ENCODE measurements around the gene RBSN.

The RBSN gene

DNA sequence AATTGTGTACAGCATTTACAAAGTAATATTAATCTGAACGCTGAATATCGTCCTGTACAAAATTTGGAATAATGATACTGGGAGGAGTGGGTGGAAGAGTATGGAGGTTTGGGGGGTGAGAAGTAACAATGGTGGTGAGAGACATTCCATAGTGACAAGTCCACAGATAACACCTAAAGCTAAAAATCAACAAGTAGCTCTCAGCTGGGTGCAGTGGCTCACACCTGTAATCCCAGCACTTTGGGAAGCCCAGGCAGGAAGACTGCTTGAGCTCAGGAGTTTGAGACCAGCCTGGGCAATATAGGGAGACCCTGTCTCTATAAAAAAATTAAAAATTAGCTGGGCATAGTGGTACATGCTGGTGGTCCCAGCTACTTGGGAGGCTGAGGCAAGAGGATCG is 38.9 kb downstream of the RBSN start:
- no peak for DNase-seq (ENCODE audit: low read depth in 2 of 2)

DNA sequence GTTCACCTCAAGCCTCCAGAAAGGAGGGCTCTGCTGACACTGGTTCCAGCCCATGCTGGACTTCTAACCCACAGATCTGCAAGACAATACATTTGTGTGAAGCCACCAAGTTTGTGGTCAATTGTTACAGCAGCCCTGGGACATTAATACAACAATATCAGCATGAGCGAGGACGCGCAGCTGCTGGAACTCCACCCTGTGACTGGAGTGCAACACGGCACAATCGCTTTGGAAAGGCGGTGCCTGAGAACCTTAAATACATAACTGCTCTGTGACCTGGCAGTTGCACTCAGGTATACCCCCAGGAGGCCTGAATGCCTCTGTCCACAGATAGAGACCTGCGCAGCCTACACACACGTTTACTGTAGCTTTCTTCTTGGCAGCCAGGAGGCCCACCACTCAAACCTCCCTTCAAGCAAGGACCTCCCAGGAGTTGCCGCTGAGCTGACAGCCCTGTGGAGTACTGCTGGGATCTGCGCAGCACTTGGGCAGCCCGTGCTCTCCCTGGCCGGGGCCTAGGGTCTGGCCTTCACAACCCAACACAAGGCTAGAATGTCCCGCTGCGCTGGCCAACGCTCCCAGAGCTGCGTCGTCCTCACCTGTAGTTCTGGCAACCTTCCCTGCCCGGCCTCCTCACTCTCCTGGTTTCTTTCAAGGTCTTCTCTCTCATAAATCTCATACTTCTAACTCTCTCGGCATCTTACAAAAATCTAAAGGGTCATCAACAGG is 42.1 kb downstream of the RBSN start:
- no peak for DNase-seq (ENCODE audit: low read depth in 2 of 2)

DNA sequence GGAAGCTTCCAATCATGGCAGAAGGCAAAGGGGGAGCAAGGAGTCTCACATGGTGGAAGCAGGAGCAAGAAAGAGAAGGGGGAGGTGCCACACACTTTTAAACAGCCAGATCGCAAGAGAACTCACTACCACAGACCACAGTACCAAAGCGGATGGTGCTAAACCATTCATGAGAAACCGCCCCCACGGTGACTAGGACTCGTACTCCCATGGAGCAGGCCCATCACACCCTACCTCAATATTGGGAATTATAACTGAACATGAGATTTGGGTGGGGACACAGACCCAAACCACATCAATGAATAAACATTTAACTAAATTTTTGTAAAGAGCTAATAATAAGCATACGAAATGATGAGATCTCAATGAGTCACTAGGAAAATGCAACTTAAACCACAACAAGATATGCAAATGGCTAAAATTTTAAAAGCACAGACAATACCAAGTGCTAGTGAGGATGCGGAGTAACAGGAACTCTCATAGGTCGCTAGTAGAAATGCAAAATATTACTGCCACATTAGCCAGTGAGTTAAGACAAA is 43.9 kb downstream of the RBSN start:
- DNase-seq (ENCODE audit: low read depth in 2 of 2), result no peak

DNA sequence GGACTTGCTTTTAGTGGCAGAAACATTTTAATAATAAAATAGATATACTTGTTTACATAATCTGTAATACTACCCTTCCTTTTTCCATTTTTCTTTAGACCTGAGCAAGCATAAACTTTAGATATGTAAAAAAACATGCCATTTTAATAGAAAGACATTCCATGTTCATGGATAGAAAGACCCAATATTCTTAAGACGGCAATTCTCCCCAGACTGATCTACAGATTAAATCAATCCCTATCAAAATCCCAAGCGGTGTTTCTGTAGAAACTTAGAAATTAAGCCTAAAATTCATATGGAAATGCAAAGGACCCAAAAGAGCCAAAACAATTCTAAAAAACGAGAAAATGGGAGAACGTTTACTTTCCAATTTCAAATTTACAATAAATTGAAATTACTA is 45.4 kb downstream of the RBSN start:
- DNase-seq (ENCODE audit: low read depth in 2 of 2), result no peak

DNA sequence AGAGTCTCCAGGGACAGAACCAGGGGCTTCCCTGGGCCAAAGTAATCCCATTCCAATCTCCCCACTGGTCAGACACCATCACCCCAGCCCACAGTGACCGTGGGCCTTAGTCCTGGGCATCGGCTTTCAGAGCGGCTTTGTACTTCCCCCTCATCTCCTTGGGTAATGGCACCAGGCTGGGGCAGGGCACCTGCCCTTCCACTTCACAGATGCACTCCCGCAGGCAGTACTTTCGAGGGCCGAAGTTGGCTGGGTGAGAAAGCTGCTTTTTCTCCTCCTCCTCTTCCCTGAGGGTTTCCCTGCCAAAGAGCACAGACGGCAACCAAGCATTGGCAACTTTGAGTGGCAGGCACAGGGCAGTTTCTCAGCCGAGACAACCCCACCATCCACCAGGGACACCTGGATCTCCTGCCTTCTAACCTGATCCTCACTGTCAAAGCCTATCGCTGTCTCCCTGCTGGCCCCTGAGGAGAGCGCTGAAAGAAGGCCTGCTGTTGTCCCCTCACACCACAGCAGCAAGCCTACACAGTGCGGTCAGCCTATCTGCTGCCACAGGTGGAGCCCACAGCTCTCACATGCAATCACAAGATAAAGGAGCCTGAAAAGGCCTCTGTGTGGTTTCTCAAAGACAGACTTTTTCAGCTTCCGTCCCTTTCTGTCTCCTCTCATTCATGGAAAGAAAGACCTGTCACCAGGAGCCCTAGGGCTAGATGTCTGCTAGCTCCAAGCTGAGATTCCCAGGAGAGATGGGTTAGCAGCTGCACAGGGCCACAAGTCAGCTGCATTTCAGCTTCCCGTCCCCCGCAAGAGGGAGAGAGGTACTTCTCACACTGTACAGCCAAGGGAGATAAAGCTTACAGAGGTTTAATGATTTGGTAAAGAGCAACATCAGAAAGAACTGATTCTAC is 46.4 kb downstream of the RBSN start:
- DNase-seq (ENCODE audit: low read depth in 2 of 2), result no peak

DNA sequence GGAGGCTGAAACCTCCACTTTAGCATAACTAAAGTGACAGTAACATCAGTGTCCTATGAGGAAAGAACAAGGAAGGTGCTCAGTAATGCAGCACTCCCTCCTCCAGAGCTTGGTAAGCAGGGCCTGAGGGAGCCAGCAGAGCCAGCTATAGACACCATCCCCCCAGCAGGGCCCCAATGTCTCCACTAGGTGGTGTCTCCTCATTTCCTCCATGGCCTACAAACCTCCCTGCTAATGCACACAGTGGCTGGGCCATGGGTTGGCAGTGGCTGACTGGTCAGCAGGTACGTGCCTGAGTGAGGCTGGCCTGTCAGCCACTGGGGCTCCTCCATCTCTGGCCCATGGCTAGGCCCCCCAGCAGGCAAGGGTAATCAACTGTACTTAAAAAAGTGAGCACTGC is 47.4 kb downstream of the RBSN start:
- no peak for DNase-seq (ENCODE audit: low read depth in 2 of 2)

DNA sequence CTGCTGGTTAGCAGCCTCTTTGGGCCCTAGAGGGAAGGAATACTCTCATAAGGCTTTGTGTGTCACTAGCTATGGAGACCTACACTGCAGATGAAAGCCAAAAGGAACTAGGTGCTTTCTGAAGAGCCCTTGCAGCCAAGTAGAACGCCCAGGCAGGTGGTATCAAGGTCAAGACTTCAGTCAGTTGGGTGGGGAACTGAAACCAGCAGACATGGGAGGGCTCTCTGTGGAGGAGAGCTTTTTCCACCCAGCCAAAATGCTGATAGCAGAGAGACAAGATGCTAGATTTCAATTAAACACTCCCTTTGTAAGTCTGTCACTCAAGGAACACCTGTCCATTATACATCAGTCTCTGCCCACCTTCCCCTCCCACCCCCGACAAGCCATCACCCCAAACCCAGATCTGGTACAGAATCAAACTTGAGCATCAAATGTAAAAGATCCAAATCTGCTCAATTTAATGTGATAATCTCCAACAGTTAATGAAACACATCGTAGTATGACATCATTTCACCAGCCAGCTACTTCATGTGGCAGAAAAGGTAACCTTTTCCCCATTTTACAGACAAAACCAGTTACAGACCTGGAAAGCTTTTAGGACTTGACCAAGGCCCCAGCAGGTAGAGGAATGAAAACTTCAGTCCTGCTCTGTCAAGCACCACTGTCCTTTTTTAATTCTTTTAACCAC is 48.4 kb downstream of the RBSN start:
- no peak for DNase-seq (ENCODE audit: low read depth in 2 of 2)

DNA sequence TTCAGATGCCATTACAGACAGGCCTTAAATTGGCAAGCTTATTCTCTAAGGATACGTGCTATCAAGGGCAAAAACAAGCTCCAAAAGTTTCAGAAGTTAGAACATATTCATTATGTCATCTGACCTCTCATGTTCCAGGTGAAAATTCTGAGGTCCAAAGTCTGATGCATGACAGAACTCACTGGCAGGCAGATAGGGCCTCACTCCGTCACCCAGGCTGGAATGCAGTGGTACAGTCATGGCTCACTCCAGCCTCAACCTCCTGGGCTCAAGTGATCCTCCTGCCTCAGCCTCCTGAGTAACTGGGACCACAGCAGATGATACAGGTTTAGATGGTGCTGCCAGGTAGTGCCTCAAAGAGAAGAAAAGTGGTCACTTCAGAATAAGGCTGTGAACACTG is 49.4 kb downstream of the RBSN start:
- no peak for DNase-seq (ENCODE audit: low read depth in 2 of 2)

DNA sequence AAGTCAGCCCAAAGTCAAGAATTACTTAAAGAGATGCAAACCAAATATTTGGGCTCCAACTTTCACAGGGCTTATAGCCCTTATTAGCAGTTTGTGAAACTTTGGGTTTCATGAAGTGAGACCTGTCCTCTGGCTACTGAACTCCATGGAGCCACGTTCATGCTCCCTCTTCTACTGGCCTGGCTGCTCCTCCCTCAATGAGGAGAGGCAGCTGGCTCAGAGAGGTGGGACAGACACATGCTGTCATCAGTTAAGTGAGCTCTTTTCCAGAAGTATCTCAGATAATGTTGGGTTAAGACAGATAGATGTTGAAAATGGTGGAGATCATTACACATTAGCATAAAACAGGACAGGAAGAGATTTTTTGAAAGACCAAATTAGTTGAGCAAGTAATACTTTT is 53.3 kb downstream of the RBSN start:
- no peak for DNase-seq (ENCODE audit: low read depth in 2 of 2)

DNA sequence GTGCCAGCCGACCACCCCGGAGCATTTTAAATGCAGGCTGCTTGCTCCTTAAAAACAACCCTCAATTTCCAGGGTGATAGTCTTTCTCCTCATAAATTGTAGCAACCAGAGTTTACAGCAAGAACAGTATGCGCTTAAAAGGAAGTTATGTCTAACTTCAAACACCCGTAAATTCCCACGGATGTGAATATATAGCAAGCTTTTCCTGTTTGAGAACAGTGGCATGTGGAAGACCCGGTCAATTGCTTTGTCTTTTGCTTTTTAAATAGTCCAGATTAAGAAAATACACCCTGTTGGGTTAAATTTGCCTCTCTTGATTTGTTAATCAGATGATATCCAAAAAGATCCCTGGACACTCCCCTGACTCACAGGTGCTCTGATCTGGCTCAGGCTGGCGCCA is 54.6 kb downstream of the RBSN start:
- DNase-seq (ENCODE audit: low read depth in 2 of 2), result no peak

DNA sequence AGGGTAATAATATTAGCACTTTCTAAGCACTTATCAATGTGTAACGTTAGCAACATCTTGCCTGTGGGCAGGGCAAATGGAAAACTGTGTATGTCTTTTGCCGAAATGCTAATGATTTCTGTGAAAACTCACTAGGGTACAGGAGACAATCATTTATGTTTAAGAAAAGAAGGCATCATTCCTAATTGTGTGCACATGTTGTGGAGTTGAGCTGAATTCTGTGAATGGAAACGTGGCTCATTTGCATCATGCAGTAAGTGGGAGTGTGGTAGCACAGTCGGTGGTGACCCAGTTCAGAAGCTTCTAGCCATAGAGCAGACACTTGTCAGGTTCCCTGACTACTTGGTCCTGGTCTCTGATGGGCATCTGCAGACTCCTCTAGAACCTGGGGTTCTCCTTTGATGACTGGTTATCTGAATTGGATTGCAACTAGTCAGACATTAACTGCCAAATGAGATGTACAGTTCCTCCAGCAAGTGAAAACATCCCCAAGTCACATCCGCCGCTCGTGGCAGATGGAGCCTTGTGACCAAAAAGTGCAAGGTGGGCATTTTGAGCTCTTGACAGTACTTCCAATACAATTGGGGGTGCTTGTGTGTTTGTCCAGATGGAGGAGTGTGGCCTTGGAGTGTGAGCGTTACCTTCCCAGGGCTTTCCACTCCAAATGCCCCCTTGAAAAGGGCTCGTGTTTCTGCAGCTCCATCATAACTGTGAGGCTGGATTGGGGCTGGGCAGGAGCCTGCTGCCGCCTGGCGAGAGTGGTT is 55.4 kb downstream of the RBSN start:
- DNase-seq (ENCODE audit: low read depth in 2 of 2), result no peak

DNA sequence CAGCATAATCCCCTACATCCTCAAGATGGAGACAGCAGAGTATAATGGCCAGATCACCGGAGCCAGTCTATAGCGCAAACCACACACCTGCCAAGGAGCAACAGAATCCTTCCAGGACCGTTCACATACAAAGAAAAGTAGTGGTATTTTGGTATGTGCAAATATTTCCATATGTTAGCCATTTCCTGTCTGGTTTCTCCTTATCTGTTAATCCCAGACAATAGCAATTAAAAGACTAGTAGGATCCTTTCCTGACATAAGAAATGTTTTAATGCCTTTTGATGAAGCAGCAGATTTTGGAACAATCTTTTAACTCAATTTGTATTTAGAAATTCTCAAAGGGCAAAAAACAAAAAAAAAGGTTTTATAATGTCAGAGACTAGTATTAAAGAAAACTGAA is 56.0 kb downstream of the RBSN start:
- peak in 1 of 2 experiments; percentile 17 for DNase-seq (ENCODE audit: low read depth in 2 of 2)

DNA sequence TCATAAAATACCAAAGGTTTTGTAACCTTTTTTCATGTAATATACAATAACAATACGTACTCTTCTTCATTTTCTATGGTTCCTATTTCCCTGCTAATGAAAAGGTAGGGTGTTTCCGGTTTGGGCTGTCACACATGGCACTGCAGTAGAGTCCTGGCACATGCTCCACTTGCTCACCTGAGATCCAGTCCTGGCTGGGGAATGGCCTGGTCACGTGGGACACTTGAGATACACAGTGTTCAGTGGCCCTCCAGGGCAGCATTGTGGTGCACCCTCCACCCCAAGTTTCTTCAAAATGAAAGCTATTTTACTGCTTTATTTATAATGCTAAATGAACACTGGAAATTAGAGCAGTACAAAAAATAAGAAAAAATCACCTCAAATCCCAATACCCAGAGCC is 57.0 kb downstream of the RBSN start:
- DNase-seq (ENCODE audit: low read depth in 2 of 2), result no peak

DNA sequence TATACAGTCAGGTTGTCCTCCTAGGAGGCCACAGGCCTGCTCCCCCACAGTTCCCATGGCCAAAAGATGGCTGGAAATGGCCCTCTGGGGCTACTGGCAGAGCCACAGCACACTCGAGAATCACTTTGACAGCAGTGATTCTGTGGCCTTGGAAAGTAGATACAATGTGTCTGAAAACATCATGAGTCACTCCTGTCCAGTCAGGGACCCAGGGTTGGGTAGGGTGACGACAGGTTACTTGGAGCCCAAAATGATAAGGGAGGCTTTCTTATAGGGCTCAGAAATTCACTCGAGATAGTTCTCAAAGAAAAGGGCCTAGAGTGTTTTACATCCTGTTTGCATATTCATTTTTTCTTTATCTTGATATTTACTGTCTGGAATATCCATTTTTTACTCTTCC is 58.1 kb downstream of the RBSN start:
- no peak for DNase-seq (ENCODE audit: low read depth in 2 of 2)

DNA sequence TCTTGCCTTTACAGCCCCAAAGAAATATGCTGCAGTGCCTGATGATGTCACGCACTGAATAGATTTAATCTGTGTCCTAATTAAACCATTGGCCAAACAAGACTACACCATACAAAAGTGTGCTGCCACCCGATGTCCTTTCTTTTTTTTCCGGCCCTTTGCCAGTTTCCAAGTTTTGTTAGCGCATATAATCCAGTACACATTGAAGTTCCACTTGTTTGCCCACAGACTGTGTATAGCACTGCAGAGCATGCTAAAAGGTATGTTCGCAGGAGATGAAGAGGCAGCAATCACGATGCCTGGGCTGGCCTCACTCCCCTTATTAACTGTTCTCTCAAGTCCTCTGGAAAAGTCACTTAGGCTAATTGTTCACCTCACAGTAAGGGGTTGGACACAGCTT is 60.6 kb downstream of the RBSN start:
- no peak for DNase-seq (ENCODE audit: low read depth in 2 of 2)

DNA sequence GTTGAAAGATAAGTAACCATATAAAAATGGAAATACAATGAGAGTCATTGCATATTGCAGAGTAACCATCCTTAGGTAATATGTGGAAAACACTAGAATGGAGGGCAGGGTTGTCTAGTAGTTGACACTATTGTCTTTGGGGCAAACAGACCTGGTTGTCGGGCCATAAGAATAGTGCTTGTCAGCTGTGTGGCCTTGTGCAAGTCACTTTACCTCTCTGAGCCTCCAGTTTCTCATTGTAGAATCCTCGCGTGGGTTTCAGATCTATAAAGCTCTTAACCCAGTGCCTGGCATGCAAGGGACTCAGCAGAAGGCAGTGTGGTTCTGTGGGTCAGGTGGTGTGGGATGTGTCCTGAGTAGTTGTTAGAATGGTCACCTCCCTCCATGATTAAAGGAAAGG is 65.8 kb downstream of the RBSN start:
- DNase-seq (ENCODE audit: low read depth in 2 of 2), result no peak

DNA sequence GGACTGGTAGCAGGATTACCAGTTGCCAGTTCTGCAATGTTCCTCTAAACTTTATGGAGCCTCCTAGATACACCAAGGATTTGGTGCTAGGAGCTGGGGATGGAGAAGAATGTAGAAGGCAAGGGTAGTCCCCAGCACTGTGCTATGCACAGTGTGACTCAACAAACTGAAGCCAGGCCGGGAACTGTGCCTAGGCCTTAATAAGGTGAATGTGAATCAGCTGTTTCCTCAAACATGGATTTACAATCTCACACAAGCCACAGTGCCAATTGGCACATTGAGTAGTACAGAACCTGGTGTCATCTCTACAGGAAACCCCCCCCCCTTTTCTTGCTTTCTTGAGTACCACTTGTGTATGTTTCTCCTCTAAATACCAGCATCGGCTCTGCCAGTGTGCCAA is 66.3 kb downstream of the RBSN start:
- no peak for DNase-seq (ENCODE audit: low read depth in 2 of 2)

DNA sequence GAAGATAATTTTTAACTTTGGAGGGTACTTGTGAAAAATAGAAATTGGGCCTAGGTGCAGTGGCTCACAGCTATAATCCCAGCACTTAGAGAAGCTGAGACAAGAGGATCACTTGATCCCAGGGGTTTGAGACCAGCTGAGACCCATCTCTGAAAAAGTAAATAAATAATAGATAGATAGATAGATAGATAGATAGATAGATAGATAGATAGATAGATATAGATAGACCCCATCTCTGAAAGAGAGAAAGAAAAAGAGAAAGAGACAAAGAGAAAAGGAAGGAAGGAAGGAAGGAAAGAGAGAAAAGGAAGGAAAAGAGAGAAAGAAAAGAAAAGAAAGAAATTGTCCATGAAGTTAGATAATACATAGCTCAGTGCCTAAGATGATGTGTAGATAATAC is 69.3 kb downstream of the RBSN start:
- no peak for DNase-seq (ENCODE audit: low read depth in 2 of 2)

DNA sequence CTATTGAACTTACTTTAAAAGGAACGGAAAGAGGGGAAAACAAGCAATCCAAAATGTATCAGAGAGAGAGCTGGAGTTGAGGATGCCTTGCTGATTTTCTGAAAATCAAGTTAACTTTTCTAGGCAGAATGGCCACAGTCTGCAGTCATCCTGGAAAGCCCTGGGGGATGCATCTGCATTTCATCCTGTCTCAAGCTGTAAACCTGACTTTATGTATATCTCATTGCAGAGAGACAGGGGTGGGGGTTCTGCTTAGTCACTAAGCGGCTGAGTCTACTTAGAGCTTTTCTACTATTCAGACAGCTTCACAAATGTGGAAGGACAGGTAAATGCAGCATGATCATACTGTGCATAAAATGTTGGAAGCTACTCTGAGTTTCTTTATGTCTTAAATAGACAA is 75.2 kb downstream of the RBSN start:
- DNase-seq (ENCODE audit: low read depth in 2 of 2), result no peak

DNA sequence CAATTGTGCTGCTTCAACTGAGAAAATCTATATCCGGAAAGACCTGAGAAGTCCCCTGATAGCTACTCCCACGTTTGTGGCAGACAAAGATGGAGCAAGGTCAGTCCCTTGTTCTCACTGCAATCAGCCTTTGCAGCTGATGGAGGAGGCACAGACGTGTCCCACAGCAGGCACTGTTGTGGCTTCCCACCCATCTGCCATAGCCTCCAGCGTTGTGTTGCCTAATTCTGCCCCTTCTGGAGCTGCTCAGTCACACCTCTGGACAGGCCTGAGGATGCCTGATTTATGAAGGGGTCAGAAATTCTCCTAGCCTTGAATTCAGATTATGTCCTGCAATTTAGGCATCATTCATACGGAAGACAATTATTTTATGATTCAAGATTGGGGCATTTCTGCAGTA is 75.7 kb downstream of the RBSN start:
- no peak for DNase-seq (ENCODE audit: low read depth in 2 of 2)
